Activated T-helper 17 cell treated with anti-CD3 and anti-CD28 coated beads, Interleukin-2, amount 50 U/mL, for 72 hours (primary cell): Measurements from ENCODE around the gene PRKCE. TPM values are rescaled to one million over a fixed set of nuclear protein-coding genes. Genes with fewer than 3 reads are reported as not detected.

Experiments
- ATAC-seq: fragments of 150-1000 bp; cut with Tn5 transposase; replicated peaks from 2 replicates; pipeline ENCODE4 v1.10.0; 2021; ENCODE audit warnings: mild to moderate bottlenecking, moderate library complexity
- H3K27ac Mint-ChIP-seq: one replicate; pipeline ENCODE4 v1.8.0; 2022; ENCODE audit warnings: mixed read lengths
- H3K27me3 Mint-ChIP-seq: one replicate; pipeline ENCODE4 v1.8.0; 2022; ENCODE audit warnings: mixed read lengths
- H3K36me3 Mint-ChIP-seq: one replicate; pipeline ENCODE4 v1.8.0; 2022; ENCODE audit warnings: low read depth, mild to moderate bottlenecking, mixed read lengths
- H3K4me1 Mint-ChIP-seq: one replicate; pipeline ENCODE4 v1.8.0; 2022; ENCODE audit warnings: mixed read lengths
- H3K4me3 Mint-ChIP-seq: one replicate; pipeline ENCODE4 v1.8.0; 2022; ENCODE audit warnings: mild to moderate bottlenecking, mixed read lengths
- H3K9me3 Mint-ChIP-seq: one replicate; pipeline ENCODE4 v1.8.0; 2022; ENCODE audit warnings: mixed read lengths
- total RNA-seq, 2 donors: library from RNA; stranded (reverse); gene quantifications; one replicate each; pipeline ENCODE4 v1.2.3, GENCODE V29; 2022

PRKCE gene
- total RNA-seq, 2 donors from 2014 or later, result 15.9 to 16.6 TPM

GRCh38 chr2:46114996-46115395 is 463.5 kb downstream of the PRKCE start:
- Mint-ChIP-seq H3K4me1 (no peaks in the 10 kb centered on the region), H3K36me3 (no peaks in the 10 kb centered on the region)

GRCh38 chr2:46116150-46116549 is 464.7 kb downstream of the PRKCE start:
- no peaks in the 10 kb centered on the region for H3K9me3 Mint-ChIP-seq
- H3K27ac Mint-ChIP-seq, result no peak overlapping the region
- no peaks in the 10 kb centered on the region for H3K4me1 Mint-ChIP-seq
- H3K27me3 Mint-ChIP-seq, result no peaks in the 10 kb centered on the region
- no peaks in the 10 kb centered on the region for H3K36me3 Mint-ChIP-seq
- H3K4me3 Mint-ChIP-seq, result no peak overlapping the region
- no peak for ATAC-seq

More at GRCh38 chr2:46114996-46115395, 463.5 kb downstream of the PRKCE start:
- no peaks in the 10 kb centered on the region for H3K27me3 Mint-ChIP-seq
- no peak overlapping the region for H3K4me3 Mint-ChIP-seq
- no peaks in the 10 kb centered on the region for H3K9me3 Mint-ChIP-seq
- no peak overlapping the region for H3K27ac Mint-ChIP-seq
- no peak for ATAC-seq

GRCh38 chr2:46116553-46116991 is 465.1 kb downstream of the PRKCE start:
- Mint-ChIP-seq H3K27ac (no peak overlapping the region), H3K9me3 (no peaks in the 10 kb centered on the region), H3K4me1 (no peaks in the 10 kb centered on the region), H3K27me3 (no peaks in the 10 kb centered on the region), H3K36me3 (no peaks in the 10 kb centered on the region), H3K4me3 (no peak overlapping the region)
- no peak for ATAC-seq

GRCh38 chr2:46117379-46117778 is 465.9 kb downstream of the PRKCE start:
- H3K27me3 Mint-ChIP-seq, result no peaks in the 10 kb centered on the region
- no peak overlapping the region for H3K4me3 Mint-ChIP-seq
- no peak overlapping the region for H3K27ac Mint-ChIP-seq
- no peaks in the 10 kb centered on the region for H3K4me1 Mint-ChIP-seq
- H3K36me3 Mint-ChIP-seq, result no peaks in the 10 kb centered on the region
- H3K9me3 Mint-ChIP-seq, result no peaks in the 10 kb centered on the region
- no peak for ATAC-seq

- Mint-ChIP-seq H3K4me3 (no peak overlapping the region), H3K36me3 (no peaks in the 10 kb centered on the region), H3K9me3 (no peaks in the 10 kb centered on the region), H3K4me1 (no peaks in the 10 kb centered on the region), H3K27ac (no peak overlapping the region), H3K27me3 (no peaks in the 10 kb centered on the region)
- ATAC-seq, result no peak
These were observed 466.5 kb downstream of the PRKCE start for GRCh38 chr2:46117994-46118393.

GRCh38 chr2:46118656-46119371 is 467.3 kb downstream of the PRKCE start:
- ATAC-seq, result no peak
- H3K27ac Mint-ChIP-seq, result no peak overlapping the region
- no peaks in the 10 kb centered on the region for H3K27me3 Mint-ChIP-seq
- no peak overlapping the region for H3K4me3 Mint-ChIP-seq
- no peaks in the 10 kb centered on the region for H3K36me3 Mint-ChIP-seq
- no peaks in the 10 kb centered on the region for H3K9me3 Mint-ChIP-seq
- no peaks in the 10 kb centered on the region for H3K4me1 Mint-ChIP-seq

GRCh38 chr2:46119453-46119852 is 468.0 kb downstream of the PRKCE start:
- Mint-ChIP-seq H3K4me3 (no peak overlapping the region), H3K4me1 (no peaks in the 10 kb centered on the region), H3K9me3 (no peaks in the 10 kb centered on the region), H3K27ac (no peak overlapping the region), H3K27me3 (no peaks in the 10 kb centered on the region), H3K36me3 (no peaks in the 10 kb centered on the region)
- no peak for ATAC-seq

- H3K27ac Mint-ChIP-seq, result no peak overlapping the region
- no peak overlapping the region for H3K4me3 Mint-ChIP-seq
- no peaks in the 10 kb centered on the region for H3K9me3 Mint-ChIP-seq
- ATAC-seq, result no peak
- no peaks in the 10 kb centered on the region for H3K4me1 Mint-ChIP-seq
- H3K27me3 Mint-ChIP-seq, result no peaks in the 10 kb centered on the region
- H3K36me3 Mint-ChIP-seq, result no peaks in the 10 kb centered on the region
These were observed 469.5 kb downstream of the PRKCE start for GRCh38 chr2:46120792-46121555.

GRCh38 chr2:46122318-46122976 is 471.0 kb downstream of the PRKCE start:
- no peak overlapping the region for H3K27ac Mint-ChIP-seq
- ATAC-seq, result no peak
- H3K4me3 Mint-ChIP-seq, result no peak overlapping the region
- H3K4me1 Mint-ChIP-seq, result no peaks in the 10 kb centered on the region
- H3K36me3 Mint-ChIP-seq, result no peaks in the 10 kb centered on the region
- no peaks in the 10 kb centered on the region for H3K27me3 Mint-ChIP-seq
- H3K9me3 Mint-ChIP-seq, result no peaks in the 10 kb centered on the region

- no peaks in the 10 kb centered on the region for H3K36me3 Mint-ChIP-seq
- no peaks in the 10 kb centered on the region for H3K9me3 Mint-ChIP-seq
- no peaks in the 10 kb centered on the region for H3K27me3 Mint-ChIP-seq
These were observed 471.5 kb downstream of the PRKCE start for GRCh38 chr2:46123013-46123412.

GRCh38 chr2:46125798-46126197 is 474.3 kb downstream of the PRKCE start:
- no peaks in the 10 kb centered on the region for H3K4me1 Mint-ChIP-seq
- H3K36me3 Mint-ChIP-seq, result no peaks in the 10 kb centered on the region
- H3K27me3 Mint-ChIP-seq, result no peaks in the 10 kb centered on the region
- no peaks in the 10 kb centered on the region for H3K9me3 Mint-ChIP-seq
- no peak overlapping the region for H3K4me3 Mint-ChIP-seq
- H3K27ac Mint-ChIP-seq, result no peak overlapping the region
- no peak for ATAC-seq

More at GRCh38 chr2:46123013-46123412, 471.5 kb downstream of the PRKCE start:
- Mint-ChIP-seq H3K4me3 (no peak overlapping the region), H3K4me1 (no peaks in the 10 kb centered on the region), H3K27ac (no peak overlapping the region)
- no peak for ATAC-seq

- H3K4me3 Mint-ChIP-seq, result no peak overlapping the region
- no peaks in the 10 kb centered on the region for H3K27me3 Mint-ChIP-seq
- no peak for ATAC-seq
- H3K36me3 Mint-ChIP-seq, result no peaks in the 10 kb centered on the region
- no peaks in the 10 kb centered on the region for H3K4me1 Mint-ChIP-seq
- H3K27ac Mint-ChIP-seq, result no peak overlapping the region
- H3K9me3 Mint-ChIP-seq, result no peaks in the 10 kb centered on the region
These were observed 475.1 kb downstream of the PRKCE start for GRCh38 chr2:46126571-46126970.

- Mint-ChIP-seq H3K27me3 (no peaks in the 10 kb centered on the region), H3K4me1 (no peaks in the 10 kb centered on the region)
- ATAC-seq, result no peak
These were observed 475.7 kb downstream of the PRKCE start for GRCh38 chr2:46127176-46127575.

GRCh38 chr2:46130511-46130910 is 479.0 kb downstream of the PRKCE start:
- Mint-ChIP-seq H3K27ac (no peak overlapping the region), H3K9me3 (no peaks in the 10 kb centered on the region), H3K36me3 (no peaks in the 10 kb centered on the region), H3K4me1 (no peaks in the 10 kb centered on the region), H3K4me3 (no peak overlapping the region), H3K27me3 (no peaks in the 10 kb centered on the region)
- ATAC-seq, result no peak

More at GRCh38 chr2:46127176-46127575, 475.7 kb downstream of the PRKCE start:
- no peak overlapping the region for H3K4me3 Mint-ChIP-seq
- H3K36me3 Mint-ChIP-seq, result no peaks in the 10 kb centered on the region
- no peak overlapping the region for H3K27ac Mint-ChIP-seq
- no peaks in the 10 kb centered on the region for H3K9me3 Mint-ChIP-seq

- H3K4me3 Mint-ChIP-seq, result no peak overlapping the region
- no peaks in the 10 kb centered on the region for H3K36me3 Mint-ChIP-seq
- no peaks in the 10 kb centered on the region for H3K9me3 Mint-ChIP-seq
- H3K27ac Mint-ChIP-seq, result no peak overlapping the region
- no peaks in the 10 kb centered on the region for H3K4me1 Mint-ChIP-seq
- no peaks in the 10 kb centered on the region for H3K27me3 Mint-ChIP-seq
- ATAC-seq, result no peak
These were observed 481.5 kb downstream of the PRKCE start for GRCh38 chr2:46132996-46133395.
